RPMI7951 (cell line): Measurements from ENCODE around the gene DYNLRB1. TPM values are rescaled to one million over a fixed set of nuclear protein-coding genes. Genes with fewer than 3 reads are reported as not detected.
A peak's percentile ranks its signal among the peaks of the same experiment; 100 is the strongest.
"Not testable (repeated sequence)": the region's sequence is repeated elsewhere in the genome, so short reads cannot be mapped to it uniquely, and the experiment has no call there.

Source experiments
- DNase-seq: peaks from one replicate; pipeline ENCODE4 v3.0.0-alpha.2; 2012; ENCODE audit warnings: low read depth
- total RNA-seq: library from RNA; depleted of rRNA; stranded (reverse); fragments of >200 nt; shearing (Covaris generic); gene quantifications from 2 replicates; pipeline ENCODE4 v1.2.3, GENCODE V29; 2014; rRNA removed

DYNLRB1 gene
- 287 and 346 TPM in 2 replicates for total RNA-seq

- DNase-seq, result peak; percentile 98
These were observed at the start of gene DYNLRB1 for GRCh38 chr20:34516247-34517113. Gene DYNLRB1, plus strand, starts transcription at chr20:34516422. Its CDS starts 37 bp downstream, at chr20:34516459.

- no peak for DNase-seq
These were observed 47.3 kb upstream of the DYNLRB1 start for GRCh38 chr20:34468951-34469350.

- peak; percentile 83 for DNase-seq
These were observed 43.8 kb upstream of the DYNLRB1 start for GRCh38 chr20:34472246-34472925.

GRCh38 chr20:34473262-34473883, 42.8 kb upstream of the DYNLRB1 start:
- peak; percentile 52 for DNase-seq

GRCh38 chr20:34475979-34476736, 40.1 kb upstream of the DYNLRB1 start:
- peak; percentile 48 for DNase-seq

- DNase-seq, result no peak
These were observed 36.6 kb upstream of the DYNLRB1 start for GRCh38 chr20:34479627-34480026.

- DNase-seq, result not testable (repeated sequence)
These were observed 34.1 kb upstream of the DYNLRB1 start for GRCh38 chr20:34482154-34482553.

- not testable (repeated sequence) for DNase-seq
These were observed 32.5 kb upstream of the DYNLRB1 start for GRCh38 chr20:34483585-34484220.

GRCh38 chr20:34485068-34485634, 31.1 kb upstream of the DYNLRB1 start:
- DNase-seq, result no peak

- DNase-seq, result no peak
These were observed 24.8 kb upstream of the DYNLRB1 start for GRCh38 chr20:34491226-34491931.

- no peak for DNase-seq
These were observed 24.2 kb upstream of the DYNLRB1 start for GRCh38 chr20:34491932-34492509.

GRCh38 chr20:34493646-34494045, 22.6 kb upstream of the DYNLRB1 start:
- DNase-seq, result no peak

GRCh38 chr20:34495307-34495706, 20.9 kb upstream of the DYNLRB1 start:
- DNase-seq, result no peak

- DNase-seq, result no peak
These were observed 20.3 kb upstream of the DYNLRB1 start for GRCh38 chr20:34495916-34496315.

- DNase-seq, result not testable (repeated sequence)
These were observed 18.6 kb upstream of the DYNLRB1 start for GRCh38 chr20:34497596-34497995.

GRCh38 chr20:34500823-34501222, 15.4 kb upstream of the DYNLRB1 start:
- no peak for DNase-seq

GRCh38 chr20:34506480-34506879, 9.7 kb upstream of the DYNLRB1 start:
- DNase-seq, result no peak

GRCh38 chr20:34507702-34508413, 8.4 kb upstream of the DYNLRB1 start:
- DNase-seq, result no peak

GRCh38 chr20:34510575-34510974, 5.6 kb upstream of the DYNLRB1 start:
- DNase-seq, result no peak
